Keratinocyte (primary cell): ENCODE results near the gene THUMPD3. TPM values are rescaled to one million over a fixed set of nuclear protein-coding genes. Genes with fewer than 3 reads are reported as not detected.

ENCODE experiments used
- DNase-seq: peaks from one replicate; pipeline ENCODE4 v3.0.0-alpha.2; 2011; ENCODE audit warnings: low read depth, missing footprints, low spot score
- FAIRE-seq: peaks from 2 replicates; lab custom pipeline; 2011; peaks lifted over from hg19 to GRCh38; lab: Jason Lieb, UNC
- H2AFZ ChIP-seq: 2 replicates; pipeline ENCODE4 v1.6.0; 2012; ENCODE audit warnings: low read length, control low read depth, inconsistent platforms; ENCODE audit not compliant: control insufficient read depth
- H3K27ac ChIP-seq: 2 replicates; pipeline ENCODE4 v1.5.1; 2011; ENCODE audit warnings: low read length; ENCODE audit not compliant: control insufficient read depth, insufficient read depth
- H3K27me3 ChIP-seq: 3 replicates; pipeline ENCODE4 v1.6.0; 2011; ENCODE audit warnings: low read length; ENCODE audit not compliant: control insufficient read depth, insufficient read depth; ENCODE audit errors: extremely low read depth
- H3K36me3 ChIP-seq, 2 experiments: 2 replicates in 1 of 2; 3 replicates in 1 of 2; pipeline ENCODE4 v1.5.1; 2011; ENCODE audit warnings: low read length in 2 of 2, mild to moderate bottlenecking in 1 of 2; ENCODE audit not compliant: control insufficient read depth in 2 of 2, insufficient read depth in 2 of 2; ENCODE audit errors: extremely low read depth in 1 of 2
- H3K4me1 ChIP-seq: 3 replicates; pipeline ENCODE4 v1.5.1; 2011; ENCODE audit warnings: low read length; ENCODE audit not compliant: control insufficient read depth, insufficient read depth; ENCODE audit errors: extremely low read depth
- H3K4me2 ChIP-seq: 3 replicates; pipeline ENCODE4 v1.6.0; 2011; ENCODE audit warnings: low read depth, low read length; ENCODE audit not compliant: control insufficient read depth, insufficient read depth; ENCODE audit errors: extremely low read depth
- H3K4me3 ChIP-seq, 3 experiments: fragments of 200-600 bp in 1 of 3; sonication (generic) in 1 of 3; 2 replicates in 2 of 3; 3 replicates in 1 of 3; pipeline ENCODE4 v1.5.1; 2011 to 2016; ENCODE audit warnings: low read length in 3 of 3, mild to moderate bottlenecking in 3 of 3, control low read depth in 2 of 3, inconsistent platforms in 1 of 3, low read depth in 1 of 3, mixed read lengths in 1 of 3, mixed run types in 1 of 3, moderate library complexity in 1 of 3; ENCODE audit not compliant: control insufficient read depth in 2 of 3, insufficient read depth in 2 of 3; ENCODE audit errors: extremely low read depth in 1 of 3
- H3K79me2 ChIP-seq: 2 replicates; pipeline ENCODE4 v1.6.0; 2012; ENCODE audit warnings: low read length; ENCODE audit not compliant: control insufficient read depth, insufficient read depth
- H3K9ac ChIP-seq: 3 replicates; pipeline ENCODE4 v1.6.0; 2011; ENCODE audit warnings: low read length; ENCODE audit not compliant: control insufficient read depth, insufficient read depth; ENCODE audit errors: extremely low read depth
- H3K9me1 ChIP-seq: 3 replicates; pipeline ENCODE4 v1.6.0; 2011; ENCODE audit warnings: low read length; ENCODE audit not compliant: control insufficient read depth, insufficient read depth; ENCODE audit errors: extremely low read depth
- H3K9me3 ChIP-seq: 2 replicates; pipeline ENCODE4 v1.5.1; 2012; ENCODE audit warnings: low read depth, low read length; ENCODE audit not compliant: control insufficient read depth
- H4K20me1 ChIP-seq: 3 replicates; pipeline ENCODE4 v1.6.0; 2011; ENCODE audit warnings: low read length; ENCODE audit not compliant: control insufficient read depth, insufficient read depth; ENCODE audit errors: extremely low read depth
- EZH2 ChIP-seq: IDR thresholded peaks from one replicate; pipeline ENCODE4 v1.6.1; 2012; ENCODE audit warnings: inconsistent platforms, mild to moderate bottlenecking, low read length, moderate library complexity
- dilution Hi-C: fragments of 300-500 bp; cut with MboI; formaldehyde crosslinking; loops from one replicate; pipeline ENCODE4 v1.7.0; 2020; ENCODE audit warnings: low sequenced_read_pairs; ENCODE audit not compliant: extremely low pct_ligation_motif_present
- polyA plus RNA-seq, 5 experiments: library from polyadenylated mRNA; depleted of rRNA in 3 of 5; stranded (reverse) in 3 of 5; stranded (forward) in 1 of 5; unstranded in 1 of 5; fragments of >200 nt; gene quantifications; 1 replicate in 1 of 5; 2 replicates in 3 of 5; 3 replicates in 1 of 5; pipeline versions ENCODE4 v1.2.1 to v1.2.3, GENCODE V29; 2011 to 2012; ENCODE audit warnings: missing spikeins in 2 of 5, low read depth in 1 of 5, low replicate concordance in 1 of 5
- TF ChIP-seq, protein P1 (sequence below), 3 experiments: IDR thresholded peaks in 1 of 3; conservative IDR thresholded peaks in 1 of 3; optimal IDR thresholded peaks in 1 of 3; 2 replicates in 2 of 3; 3 replicates in 1 of 3; pipeline versions ENCODE3 to v1.5.1; 2011; ENCODE audit warnings: low read length in 3 of 3, mild to moderate bottlenecking in 3 of 3, moderate library complexity in 2 of 3, control low read depth in 1 of 3, inconsistent platforms in 1 of 3; ENCODE audit not compliant: insufficient read depth in 2 of 3; ENCODE audit errors: extremely low read depth in 1 of 3

The THUMPD3 gene
- polyA plus RNA-seq, 1 donor (not counting 4 experiments of a cell fraction or from before 2014, with no cell fraction given), result 59.8 TPM

DNA sequence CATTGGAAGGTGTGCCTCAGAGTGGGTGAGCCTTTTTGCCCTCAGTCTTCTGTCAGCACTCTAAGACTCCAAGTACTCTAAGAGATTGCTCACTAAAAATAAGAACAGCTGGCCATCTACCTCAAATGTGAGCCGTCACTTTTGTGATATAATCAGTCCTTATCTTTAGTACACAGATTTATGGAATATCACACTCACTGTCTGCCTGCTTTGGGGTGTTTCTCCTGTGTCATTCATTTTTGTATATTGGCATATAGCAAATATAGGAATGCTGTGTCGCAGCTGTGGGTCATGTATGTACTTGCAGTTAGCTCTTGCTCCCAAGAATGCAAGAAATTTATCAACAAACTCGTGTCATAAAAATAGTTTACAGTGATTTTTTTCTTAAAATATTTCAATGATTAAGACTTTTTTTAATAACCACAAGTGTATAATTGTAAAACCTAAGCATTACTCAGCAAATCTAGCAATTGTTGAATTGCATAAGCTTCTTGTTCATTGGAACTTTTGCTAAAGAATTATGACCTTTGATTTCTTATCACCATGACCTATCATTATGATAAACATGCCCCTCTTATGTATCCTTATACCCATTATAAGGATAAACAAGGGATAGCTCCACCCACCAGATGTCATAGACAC, 53.4 kb downstream of the THUMPD3 start:
- H3K79me2 ChIP-seq, result peaks cover 97% of the 10 kb centered on the region
- no peak overlapping the region for H2AFZ ChIP-seq
- DNase-seq, result no peak
- no peak overlapping the region for H3K4me3 ChIP-seq
- TF ChIP-seq, protein P1, sequence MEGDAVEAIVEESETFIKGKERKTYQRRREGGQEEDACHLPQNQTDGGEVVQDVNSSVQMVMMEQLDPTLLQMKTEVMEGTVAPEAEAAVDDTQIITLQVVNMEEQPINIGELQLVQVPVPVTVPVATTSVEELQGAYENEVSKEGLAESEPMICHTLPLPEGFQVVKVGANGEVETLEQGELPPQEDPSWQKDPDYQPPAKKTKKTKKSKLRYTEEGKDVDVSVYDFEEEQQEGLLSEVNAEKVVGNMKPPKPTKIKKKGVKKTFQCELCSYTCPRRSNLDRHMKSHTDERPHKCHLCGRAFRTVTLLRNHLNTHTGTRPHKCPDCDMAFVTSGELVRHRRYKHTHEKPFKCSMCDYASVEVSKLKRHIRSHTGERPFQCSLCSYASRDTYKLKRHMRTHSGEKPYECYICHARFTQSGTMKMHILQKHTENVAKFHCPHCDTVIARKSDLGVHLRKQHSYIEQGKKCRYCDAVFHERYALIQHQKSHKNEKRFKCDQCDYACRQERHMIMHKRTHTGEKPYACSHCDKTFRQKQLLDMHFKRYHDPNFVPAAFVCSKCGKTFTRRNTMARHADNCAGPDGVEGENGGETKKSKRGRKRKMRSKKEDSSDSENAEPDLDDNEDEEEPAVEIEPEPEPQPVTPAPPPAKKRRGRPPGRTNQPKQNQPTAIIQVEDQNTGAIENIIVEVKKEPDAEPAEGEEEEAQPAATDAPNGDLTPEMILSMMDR (optimal IDR thresholded peaks at IDR 0.05 in 1 of 3, IDR thresholded peaks at IDR 0.05 in 1 of 3, conservative IDR thresholded peaks at IDR 0.05 in 1 of 3; ENCODE audit: extremely low read depth in 1 of 3, insufficient read depth in 2 of 3, low read length in 3 of 3), result no peak
- TF ChIP-seq EZH2, result no peak
- no peak for FAIRE-seq
- no peaks in the 10 kb centered on the region for H3K9me3 ChIP-seq
- dilution Hi-C loops, result no loop called here
- no peaks in the 10 kb centered on the region for H3K36me3 ChIP-seq
- peak overlapping the region; percentile 59 for H3K27ac ChIP-seq
- H3K4me1 ChIP-seq, result peaks cover 34% of the 10 kb centered on the region
- H3K4me2 ChIP-seq, result peak overlapping the region; percentile 39
- peak overlapping the region; percentile 6 for H3K9ac ChIP-seq
- H4K20me1 ChIP-seq, result peaks cover 22% of the 10 kb centered on the region
- no peaks in the 10 kb centered on the region for H3K27me3 ChIP-seq
- no peaks in the 10 kb centered on the region for H3K9me1 ChIP-seq

DNA sequence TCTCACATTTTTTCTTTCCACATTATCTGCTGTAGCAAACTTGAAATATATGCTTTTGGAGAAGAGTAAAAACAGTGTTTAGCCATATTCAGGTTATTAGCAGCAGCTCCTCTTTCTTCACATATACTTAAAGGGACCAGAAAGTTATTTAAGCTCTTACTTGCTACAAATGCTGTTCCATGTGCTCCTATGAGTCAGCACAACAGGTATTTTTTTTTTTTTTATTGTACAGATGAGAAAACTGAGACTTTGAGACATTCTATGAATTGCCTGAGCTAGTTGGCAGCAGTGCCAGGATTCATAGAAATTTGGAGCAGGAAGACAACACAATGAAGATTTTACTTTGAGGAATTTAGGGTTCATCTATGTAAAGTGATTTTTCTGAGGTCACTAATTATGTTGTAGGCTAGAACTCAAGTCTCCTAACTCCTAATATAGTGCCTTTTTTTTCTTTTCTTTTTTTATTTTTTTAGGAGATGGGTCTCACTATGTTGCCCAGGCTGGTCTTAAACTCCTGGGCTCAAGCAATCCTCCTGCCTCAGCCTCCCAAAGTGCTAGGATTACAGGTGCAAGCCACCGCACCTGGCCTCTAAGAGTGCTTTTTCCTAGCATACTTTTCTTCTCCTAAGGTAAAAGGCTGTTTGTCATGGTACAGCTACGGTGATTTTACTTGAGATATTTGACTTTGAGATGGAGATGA, 58.1 kb downstream of the THUMPD3 start:
- Histone ChIP-seq H3K4me3 (peak overlapping the region in 2 of 3 experiments; percentile 6 to 23), H3K4me2 (peak overlapping the region; percentile 63), H3K27ac (peak overlapping the region; percentile 66), H3K79me2 (peaks cover 84% of the 10 kb centered on the region), H3K36me3 (no peaks in the 10 kb centered on the region), H3K27me3 (no peaks in the 10 kb centered on the region), H2AFZ (no peak overlapping the region), H3K9me3 (no peaks in the 10 kb centered on the region), H4K20me1 (peaks cover 3% of the 10 kb centered on the region), H3K9me1 (no peaks in the 10 kb centered on the region), H3K4me1 (peaks cover 52% of the 10 kb centered on the region), H3K9ac (peak overlapping the region; percentile 41)
- FAIRE-seq, result no peak
- TF ChIP-seq, protein P1 (optimal IDR thresholded peaks at IDR 0.05 in 1 of 3, IDR thresholded peaks at IDR 0.05 in 1 of 3, conservative IDR thresholded peaks at IDR 0.05 in 1 of 3; ENCODE audit: extremely low read depth in 1 of 3, insufficient read depth in 2 of 3, low read length in 3 of 3), result no peak
- no peak for TF ChIP-seq EZH2
- DNase-seq, result no peak
- dilution Hi-C loops, result no loop called here
